H1 (cell line): ENCODE measurements around the gene PEX13. TPM values are rescaled to one million over a fixed set of nuclear protein-coding genes. Genes with fewer than 3 reads are reported as not detected.

Experiments used
- CTCF ChIA-PET: fragments of 300-600 bp; sonication (Branson Sonifier 250); formaldehyde crosslinking; loops from one replicate; lab custom pipeline; 2021; ENCODE audit not compliant: partially characterized antibody; lab: Charles Lee
- POLR2A ChIA-PET: fragments of 300-600 bp; sonication (Branson Sonifier 250); formaldehyde crosslinking; loops from one replicate; lab custom pipeline; 2021; ENCODE audit warnings: inconsistent platforms; ENCODE audit not compliant: partially characterized antibody; lab: Charles Lee
- DNase-seq, 2 experiments: peaks; one replicate each; pipeline versions ENCODE4 v3.0.0 to v3.0.0-alpha.2; 2010 to 2022; ENCODE audit warnings: low spot score in 2 of 2, low read depth in 1 of 2, mixed read lengths in 1 of 2
- FAIRE-seq: peaks from 2 replicates; lab custom pipeline; 2011; peaks lifted over from hg19 to GRCh38; lab: Jason Lieb, UNC
- H2AFZ ChIP-seq: 2 replicates; pipeline ENCODE4 v1.8.1; 2012; ENCODE audit warnings: low read length, inconsistent platforms
- H2AK5ac ChIP-seq: 2 replicates; pipeline ENCODE4 v1.6.1; 2013; ENCODE audit warnings: low read depth, low read length
- H2BK120ac ChIP-seq: replicated peaks from 2 replicates; pipeline ENCODE3; 2013; ENCODE audit warnings: low read depth, low read length, inconsistent platforms
- H2BK12ac ChIP-seq: 2 replicates; pipeline ENCODE4 v1.6.1; 2013; ENCODE audit warnings: low read depth, low read length
- H2BK15ac ChIP-seq: 2 replicates; pipeline ENCODE4 v1.6.1; 2013; ENCODE audit warnings: low read length
- H2BK20ac ChIP-seq: 2 replicates; pipeline ENCODE4 v1.6.1; 2013; ENCODE audit warnings: low read length
- H2BK5ac ChIP-seq: 2 replicates; pipeline ENCODE4 v1.6.1; 2013; ENCODE audit warnings: low read depth, low read length
- H3K14ac ChIP-seq: 2 replicates; pipeline ENCODE4 v1.6.1; 2013; ENCODE audit warnings: inconsistent platforms; ENCODE audit not compliant: insufficient read length
- H3K18ac ChIP-seq: 2 replicates; pipeline ENCODE4 v1.6.1; 2013; ENCODE audit warnings: low read length; ENCODE audit errors: extremely low read depth
- H3K23ac ChIP-seq: 2 replicates; pipeline ENCODE4 v1.6.1; 2013; ENCODE audit warnings: inconsistent platforms; ENCODE audit not compliant: insufficient read length
- H3K23me2 ChIP-seq: 2 replicates; pipeline ENCODE4 v1.6.1; 2013; ENCODE audit warnings: low read depth, low read length
- H3K27ac ChIP-seq: 2 replicates; pipeline ENCODE4 v1.6.1; 2011; ENCODE audit warnings: low read depth, low read length, inconsistent platforms
- H3K27me3 ChIP-seq, 4 experiments: replicated peaks in 1 of 4; 1 replicate in 1 of 4; 2 replicates in 3 of 4; pipeline versions ENCODE4 v1.6.1 to v1.8.1; 2011 to 2013; ENCODE audit warnings: low read length in 3 of 4, mild to moderate bottlenecking in 3 of 4, inconsistent platforms in 2 of 4, mixed read lengths in 2 of 4, moderate library complexity in 1 of 4; ENCODE audit not compliant: control insufficient read depth in 3 of 4, insufficient read depth in 3 of 4; ENCODE audit errors: extremely low read depth in 1 of 4
- H3K36me3 ChIP-seq, 4 experiments: 2 replicates each; pipeline versions ENCODE4 v1.6.1 to v1.8.1; 2011 to 2013; ENCODE audit warnings: mild to moderate bottlenecking in 4 of 4, low read length in 3 of 4, moderate library complexity in 2 of 4, control low read depth in 1 of 4, inconsistent platforms in 1 of 4; ENCODE audit not compliant: insufficient read depth in 4 of 4, control insufficient read depth in 2 of 4
- H3K4ac ChIP-seq: replicated peaks from 2 replicates; pipeline ENCODE3; 2013; ENCODE audit warnings: low read length, low read depth, mixed read lengths, inconsistent platforms; ENCODE audit not compliant: insufficient read length
- H3K4me1 ChIP-seq, 4 experiments: replicated peaks in 1 of 4; 1 replicate in 1 of 4; 2 replicates in 3 of 4; pipeline versions ENCODE4 v1.6.1 to v1.8.1; 2011 to 2013; ENCODE audit warnings: low read length in 3 of 4, inconsistent platforms in 2 of 4, mixed read lengths in 1 of 4; ENCODE audit not compliant: insufficient read depth in 4 of 4, control insufficient read depth in 3 of 4
- H3K4me2 ChIP-seq, 2 experiments: 2 replicates each; pipeline versions ENCODE4 v1.6.1 to v1.8.1; 2011 to 2013; ENCODE audit warnings: low read depth in 2 of 2, low read length in 2 of 2, control low read depth in 1 of 2, inconsistent platforms in 1 of 2, mild to moderate bottlenecking in 1 of 2; ENCODE audit not compliant: insufficient read depth in 1 of 2
- H3K4me3 ChIP-seq, 4 experiments: fragments of 200-600, 300-600 bp in 1 of 4; sonication (generic), shearing (Covaris generic), sonication (Bioruptor Twin) in 1 of 4; 2 replicates each; pipeline versions ENCODE4 v1.5.1 to v1.8.1; 2011 to 2016; ENCODE audit warnings: low read length in 4 of 4, low read depth in 3 of 4, control low read depth in 2 of 4, inconsistent platforms in 2 of 4, mild to moderate bottlenecking in 2 of 4, mixed read lengths in 1 of 4, moderate library complexity in 1 of 4; ENCODE audit not compliant: insufficient read depth in 2 of 4; ENCODE audit errors: extremely low read depth in 1 of 4
- H3K56ac ChIP-seq: replicated peaks from 2 replicates; pipeline ENCODE3; 2013; ENCODE audit warnings: low read depth, mild to moderate bottlenecking, mixed read lengths, low read length, inconsistent platforms; ENCODE audit not compliant: insufficient read length
- H3K79me1 ChIP-seq: 2 replicates; pipeline ENCODE4 v1.6.1; 2013; ENCODE audit warnings: low read depth, low read length, control low read depth
- H3K79me2 ChIP-seq, 2 experiments: 2 replicates each; pipeline versions ENCODE4 v1.6.1 to v1.8.1; 2012 to 2013; ENCODE audit warnings: low read length in 2 of 2, mild to moderate bottlenecking in 2 of 2, inconsistent platforms in 1 of 2; ENCODE audit not compliant: insufficient read depth in 2 of 2, control insufficient read depth in 1 of 2
- H3K9ac ChIP-seq, 4 experiments: replicated peaks in 1 of 4; 1 replicate in 1 of 4; 2 replicates in 3 of 4; pipeline versions ENCODE4 v1.6.1 to v1.8.1; 2011 to 2013; ENCODE audit warnings: low read depth in 3 of 4, low read length in 3 of 4, control low read depth in 2 of 4, mild to moderate bottlenecking in 2 of 4, moderate library complexity in 2 of 4, inconsistent platforms in 1 of 4; ENCODE audit errors: extremely low read depth in 1 of 4
- H3K9me3 ChIP-seq, 2 experiments: 2 replicates each; pipeline versions ENCODE4 v1.6.1 to v1.8.1; 2012 to 2013; ENCODE audit warnings: mild to moderate bottlenecking in 2 of 2, moderate library complexity in 2 of 2, control low read depth in 1 of 2, inconsistent platforms in 1 of 2, low read depth in 1 of 2, low read length in 1 of 2, mixed read lengths in 1 of 2; ENCODE audit not compliant: insufficient read depth in 2 of 2
- H4K20me1 ChIP-seq, 2 experiments: replicated peaks in 1 of 2; 2 replicates each; pipeline versions ENCODE3 to v1.8.1; 2011 to 2013; ENCODE audit warnings: inconsistent platforms in 2 of 2, low read length in 2 of 2, mild to moderate bottlenecking in 1 of 2; ENCODE audit not compliant: insufficient read depth in 2 of 2, control insufficient read depth in 1 of 2
- H4K5ac ChIP-seq: 2 replicates; pipeline ENCODE4 v1.6.1; 2013; ENCODE audit warnings: low read length, low read depth, mixed read lengths, inconsistent platforms; ENCODE audit not compliant: insufficient read length
- H4K8ac ChIP-seq: 2 replicates; pipeline ENCODE4 v1.8.0; 2013; ENCODE audit warnings: mild to moderate bottlenecking, moderate library complexity, low read length, inconsistent platforms; ENCODE audit not compliant: insufficient read depth; ENCODE audit errors: extremely low read depth
- H4K91ac ChIP-seq: replicated peaks from 2 replicates; pipeline ENCODE3; 2013; ENCODE audit warnings: low read length, mixed read lengths, inconsistent platforms; ENCODE audit not compliant: insufficient read length
- CEBPB ChIP-seq: IDR thresholded peaks from 2 replicates; pipeline ENCODE4 v1.6.1; 2012; ENCODE audit warnings: low read depth, low read length
- CHD1 ChIP-seq: IDR thresholded peaks from 2 replicates; pipeline ENCODE4 v1.6.1; 2012; ENCODE audit warnings: low read depth, low read length, improper control_type of control experiment
- JUND ChIP-seq: IDR thresholded peaks from 2 replicates; pipeline ENCODE4 v1.6.1; 2011; ENCODE audit warnings: mild to moderate bottlenecking, improper control_type of control experiment, low read length
- KDM5A ChIP-seq: fragments of 200-600 bp; IDR thresholded peaks from 2 replicates; pipeline ENCODE4 v1.7.1; 2012; ENCODE audit warnings: mild to moderate bottlenecking, low read length, inconsistent platforms, mixed read lengths
- SP2 ChIP-seq: IDR thresholded peaks from 2 replicates; pipeline ENCODE4 v1.6.1; 2012; ENCODE audit warnings: mild to moderate bottlenecking, low read length, inconsistent platforms
- YY1 ChIP-seq: IDR thresholded peaks from 2 replicates; pipeline ENCODE4 v1.6.1; 2011; ENCODE audit warnings: low read depth, mild to moderate bottlenecking, low read length
- WGBS, 2 experiments: shearing (Covaris generic) in 1 of 2; methylation state at CpG; one replicate each; pipeline versions ENCODE4 v1.1.6 to v1.1.7; 2013 to 2015; ENCODE audit warnings: low lambda C conversion rate in 2 of 2, mixed read lengths in 2 of 2, inconsistent platforms in 1 of 2, low coverage in 1 of 2, missing lambda C conversion rate in 1 of 2; ENCODE audit not compliant: insufficient replicate concordance in 2 of 2, insufficient coverage in 1 of 2, insufficient read length in 1 of 2; ENCODE audit errors: extremely low coverage in 1 of 2, missing lambda C conversion rate in 1 of 2; 5-methylcytosine and 5-hydroxymethylcytosine counted together
- polyA plus RNA-seq, 7 experiments: library from polyadenylated mRNA; depleted of rRNA in 3 of 7; stranded (reverse) in 5 of 7; unstranded in 2 of 7; fragments of >200 nt in 5 of 7; fragments of 200-250 nt in 2 of 7; gene quantifications; 1 replicate in 5 of 7; 2 replicates in 1 of 7; 4 replicates in 1 of 7; pipeline versions ENCODE4 v1.2.1 to v1.2.3, GENCODE V29; 2011 to 2013; ENCODE audit warnings: missing spikeins in 2 of 7, mixed read lengths in 2 of 7
- total RNA-seq: library from RNA; stranded (reverse); fragmentation: NEBNext Ultra II Directional; extraction: Animal tissue kit (Norgen Biotek cat#: 25700); gene quantifications from 2 replicates; pipeline ENCODE4 v1.2.1, GENCODE V29; 2021
- TF ChIP-seq, protein P1 (sequence below): IDR thresholded peaks from 2 replicates; pipeline ENCODE4 v1.6.1; 2012; ENCODE audit warnings: inconsistent platforms

PEX13 gene
- total and polyA plus RNA-seq, 2 of the 8 experiments (the other 6 are each of a cell fraction or from before 2014, with no cell fraction given) = 16.8 to 22.3 TPM

GRCh38 chr2:61021228-61021660 lies 3.7 kb downstream of the PEX13 start:
- Histone ChIP-seq H4K5ac (no peak overlapping the region), H2BK20ac (no peak overlapping the region), H3K9ac (no peak overlapping the region), H2AK5ac (no peak overlapping the region), H3K79me2 (peaks cover 0 to 51% of the 10 kb centered on the region in 2 experiments; a peak in 2 of 4 replicates), H3K4me2 (no peak overlapping the region), H3K9me3 (no peaks in the 10 kb centered on the region), H2BK12ac (no peak overlapping the region), H3K56ac (no peak overlapping the region), H3K23me2 (peaks cover 3% of the 10 kb centered on the region; the same call in 1 of the 2 replicates), H2AFZ (no peak overlapping the region), H3K36me3 (0 out of 8 replicates have a peak, but pooled peaks cover 0 to 4% (median 0%) of the 10 kb centered on the region in 4 experiments), H3K4me3 (no peak overlapping the region), H2BK15ac (no peak overlapping the region), H3K18ac (no peak overlapping the region), H4K8ac (no peak overlapping the region), H4K20me1 (no peaks in the 10 kb centered on the region), H2BK5ac (no peak overlapping the region), H3K4me1 (no peaks in the 10 kb centered on the region; a peak in 1 of 7 replicates), H3K14ac (no peak overlapping the region), H3K4ac (no peak overlapping the region), H3K27me3 (no peaks in the 10 kb centered on the region), H3K79me1 (peaks cover 4% of the 10 kb centered on the region), H4K91ac (no peak overlapping the region), H3K27ac (no peak overlapping the region), H2BK120ac (no peak overlapping the region), H3K23ac (no peak overlapping the region)
- WGBS, 2 experiments = 90% methylated on average over 6 of the region's 6 CpGs; no CpG with 5 or more reads in 1 of the 2 experiments
- FAIRE-seq = no peak
- no peak for DNase-seq
- POLR2A ChIA-PET = no interaction called here
- CTCF ChIA-PET = no interaction called here
- TF ChIP-seq, protein P1, sequence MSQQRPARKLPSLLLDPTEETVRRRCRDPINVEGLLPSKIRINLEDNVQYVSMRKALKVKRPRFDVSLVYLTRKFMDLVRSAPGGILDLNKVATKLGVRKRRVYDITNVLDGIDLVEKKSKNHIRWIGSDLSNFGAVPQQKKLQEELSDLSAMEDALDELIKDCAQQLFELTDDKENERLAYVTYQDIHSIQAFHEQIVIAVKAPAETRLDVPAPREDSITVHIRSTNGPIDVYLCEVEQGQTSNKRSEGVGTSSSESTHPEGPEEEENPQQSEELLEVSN = no peak
- TF ChIP-seq SP2 (no peak), CHD1 (no peak), YY1 (no peak), JUND (no peak), KDM5A (no peak), CEBPB (no peak)
